GM15510 (cell line): ENCODE data around the gene CALU.

Experiments
- POLR2A ChIP-seq: IDR thresholded peaks from 3 replicates; pipeline ENCODE4 v1.6.1; 2011; ENCODE audit warnings: borderline replicate concordance; ENCODE audit not compliant: insufficient read length; ENCODE audit errors: extremely low read depth

CALU gene

GRCh38 chr7:128801667-128802418 lies 62.7 kb downstream of the CALU start:
- no peak for TF ChIP-seq POLR2A

GRCh38 chr7:128804484-128804883 lies 65.3 kb downstream of the CALU start:
- TF ChIP-seq POLR2A = no peak

GRCh38 chr7:128805225-128805624 lies 66.1 kb downstream of the CALU start:
- no peak for TF ChIP-seq POLR2A

DNA sequence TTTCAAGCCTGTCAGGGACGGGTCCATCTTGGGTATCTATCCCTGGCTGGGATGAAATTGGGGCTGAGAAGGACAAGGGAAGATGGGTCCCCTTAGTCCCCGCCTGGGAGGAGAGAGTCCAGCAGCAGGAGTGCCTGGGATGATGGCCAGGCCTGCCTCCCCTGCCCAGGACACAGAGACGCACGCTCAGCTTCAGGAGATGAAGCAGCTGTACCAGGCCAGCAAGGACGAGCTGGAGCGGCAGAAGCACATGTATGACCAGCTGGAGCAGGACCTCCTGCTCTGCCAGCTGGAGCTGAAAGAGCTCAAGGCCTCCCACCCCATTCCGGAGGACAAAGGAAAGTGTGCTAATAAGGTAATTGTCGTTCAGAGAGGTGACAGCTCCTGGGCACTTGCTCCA lies 68.0 kb downstream of the CALU start:
- TF ChIP-seq POLR2A = no peak

- no peak for TF ChIP-seq POLR2A
These were observed 70.2 kb downstream of the CALU start for GRCh38 chr7:128809363-128809762.

- TF ChIP-seq POLR2A = no peak
These were observed 71.3 kb downstream of the CALU start for GRCh38 chr7:128810473-128810872.

- no peak for TF ChIP-seq POLR2A
These were observed 71.8 kb downstream of the CALU start for GRCh38 chr7:128810997-128811396.

DNA sequence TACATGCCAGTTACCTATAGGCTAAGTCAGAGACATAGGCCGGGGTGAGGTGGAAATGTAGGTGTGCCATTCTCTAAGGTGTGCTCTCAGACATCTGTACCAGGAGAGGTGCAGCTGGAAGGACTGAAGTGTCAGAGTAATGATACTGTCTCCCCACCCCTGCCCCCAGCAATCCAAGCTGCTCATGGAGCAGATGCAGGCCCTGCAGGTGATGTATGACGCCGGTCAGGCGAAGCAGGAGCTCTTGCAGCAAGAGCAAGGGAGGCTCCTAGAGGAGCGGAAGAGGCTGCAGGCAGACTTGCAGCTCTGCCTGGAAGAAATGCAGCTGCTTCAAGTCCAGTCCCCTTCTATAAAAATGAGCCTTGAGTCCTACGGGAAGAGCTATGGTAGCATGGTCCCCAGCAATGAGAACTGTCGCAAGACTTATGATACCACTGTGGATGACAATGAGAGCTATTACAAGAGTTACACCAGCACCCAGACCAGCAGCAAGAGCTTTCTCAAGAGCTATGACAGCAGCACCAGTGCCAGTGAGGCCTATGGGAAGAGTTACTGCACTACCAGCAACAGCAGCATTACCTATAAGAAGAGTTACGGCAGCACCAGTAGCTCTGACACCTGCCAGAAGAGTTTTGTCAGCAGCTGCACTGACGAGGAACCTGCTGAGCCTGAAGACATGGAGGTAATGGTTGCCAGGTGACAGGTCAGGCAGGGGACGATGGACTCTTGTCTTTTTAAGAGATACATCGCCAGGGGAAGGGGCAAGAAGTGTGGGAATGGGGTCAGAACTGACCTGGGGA lies 72.7 kb downstream of the CALU start:
- TF ChIP-seq POLR2A = no peak

DNA sequence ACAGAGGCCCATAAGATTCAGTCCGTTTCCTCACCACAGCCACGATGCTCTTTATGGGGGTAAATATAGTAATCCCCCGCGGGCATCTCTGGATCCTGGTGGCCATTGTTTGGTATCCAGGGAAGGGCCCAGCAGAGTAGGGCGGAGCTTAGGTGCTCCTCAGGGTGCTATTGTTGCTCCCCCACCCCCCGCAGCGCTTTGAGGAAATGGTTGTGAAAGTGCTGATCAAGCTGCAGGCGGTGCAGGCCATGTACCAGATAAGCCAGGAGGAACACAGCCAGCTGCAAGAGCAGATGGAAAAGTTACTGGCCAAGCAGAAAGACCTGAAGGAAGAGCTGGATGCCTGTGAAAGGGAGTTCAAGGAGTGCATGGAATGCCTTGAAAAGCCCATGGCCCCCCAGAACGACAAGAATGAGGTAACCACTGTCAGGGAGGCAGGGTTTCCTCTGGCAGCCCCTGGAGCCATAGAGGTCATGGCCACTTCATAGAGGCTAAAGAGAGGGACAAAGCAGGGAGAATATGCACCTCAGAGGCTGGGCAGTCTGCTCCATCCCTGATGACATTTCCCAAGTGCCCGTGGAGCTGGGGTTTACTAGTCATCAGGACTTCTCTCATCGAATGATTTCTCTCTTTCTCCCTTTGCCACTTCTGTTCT lies 73.5 kb downstream of the CALU start:
- TF ChIP-seq POLR2A = no peak

DNA sequence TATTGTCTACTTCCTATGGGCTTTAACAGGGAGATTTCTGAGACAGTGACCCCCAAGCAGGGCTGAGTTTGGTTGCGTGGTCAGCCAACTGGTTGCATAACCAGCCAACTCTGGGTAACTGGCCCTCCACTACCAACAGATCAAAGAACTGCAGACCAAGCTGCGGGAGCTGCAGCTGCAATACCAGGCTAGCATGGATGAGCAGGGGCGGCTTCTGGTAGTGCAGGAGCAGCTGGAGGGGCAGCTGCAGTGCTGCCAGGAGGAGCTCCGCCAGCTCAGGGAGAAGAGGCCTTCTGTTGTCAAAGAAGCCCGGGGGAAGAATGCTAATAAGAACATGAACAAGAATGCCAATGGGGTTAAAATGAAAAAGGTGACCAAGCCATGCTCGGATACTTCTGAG lies 75.3 kb downstream of the CALU start:
- TF ChIP-seq POLR2A = no peak

GRCh38 chr7:128815289-128815942 lies 76.3 kb downstream of the CALU start:
- TF ChIP-seq POLR2A = no peak

- no peak for TF ChIP-seq POLR2A
These were observed 79.5 kb downstream of the CALU start for GRCh38 chr7:128818694-128819093.
